Stimulated activated memory B cell treated with anti-CD40 and anti-IgM and Interleukin-4, amounts not matched to agents 10 μg/mL and 1 μg/mL and 100 μg/mL, for 72 hours (primary cell): ENCODE data around the gene TOR1AIP1.

Source experiments
- ATAC-seq: fragments of 150-1000 bp; cut with Tn5 transposase; 2 replicates; pipeline ENCODE4 v1.10.0; 2021
- H3K27ac Mint-ChIP-seq: one replicate; pipeline ENCODE4 v1.8.0; 2022; ENCODE audit warnings: mild to moderate bottlenecking, mixed read lengths
- H3K27me3 Mint-ChIP-seq: one replicate; pipeline ENCODE4 v1.8.0; 2022; ENCODE audit warnings: mixed read lengths
- H3K36me3 Mint-ChIP-seq: one replicate; pipeline ENCODE4 v1.8.0; 2022; ENCODE audit warnings: mixed read lengths
- H3K4me1 Mint-ChIP-seq: one replicate; pipeline ENCODE4 v1.8.0; 2022; ENCODE audit warnings: mixed read lengths
- H3K4me3 Mint-ChIP-seq: one replicate; pipeline ENCODE4 v1.8.0; 2022; ENCODE audit warnings: mild to moderate bottlenecking, moderate library complexity, mixed read lengths
- H3K9me3 Mint-ChIP-seq: one replicate; pipeline ENCODE4 v1.8.0; 2022; ENCODE audit warnings: mixed read lengths

The TOR1AIP1 gene

DNA sequence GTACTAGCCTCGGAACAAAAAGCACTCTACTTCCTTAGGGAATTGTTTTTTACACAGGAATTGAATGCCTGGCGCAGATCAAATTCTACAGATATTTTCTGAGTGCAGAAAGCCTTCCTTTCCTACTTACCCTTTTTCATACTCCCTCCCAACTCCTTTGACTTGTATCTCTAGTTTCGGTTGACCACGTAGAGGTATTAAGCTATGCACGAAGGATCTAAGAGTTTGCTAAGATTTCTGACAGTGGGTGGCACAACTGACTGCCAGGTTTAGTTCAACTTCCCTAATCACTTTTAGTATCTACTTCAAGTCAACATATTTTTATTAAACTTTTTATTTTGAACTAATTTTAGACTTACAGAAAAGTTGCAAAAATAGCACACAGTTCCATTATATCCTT lies 9.5 kb upstream of the TOR1AIP1 start:
- Mint-ChIP-seq H3K36me3 (peaks cover 10% of the 10 kb centered on the region), H3K27me3 (no peaks in the 10 kb centered on the region), H3K9me3 (no peaks in the 10 kb centered on the region), H3K27ac (peak overlapping the region; percentile 27), H3K4me1 (peaks cover 43% of the 10 kb centered on the region), H3K4me3 (no peak overlapping the region)
- ATAC-seq: no peak

DNA sequence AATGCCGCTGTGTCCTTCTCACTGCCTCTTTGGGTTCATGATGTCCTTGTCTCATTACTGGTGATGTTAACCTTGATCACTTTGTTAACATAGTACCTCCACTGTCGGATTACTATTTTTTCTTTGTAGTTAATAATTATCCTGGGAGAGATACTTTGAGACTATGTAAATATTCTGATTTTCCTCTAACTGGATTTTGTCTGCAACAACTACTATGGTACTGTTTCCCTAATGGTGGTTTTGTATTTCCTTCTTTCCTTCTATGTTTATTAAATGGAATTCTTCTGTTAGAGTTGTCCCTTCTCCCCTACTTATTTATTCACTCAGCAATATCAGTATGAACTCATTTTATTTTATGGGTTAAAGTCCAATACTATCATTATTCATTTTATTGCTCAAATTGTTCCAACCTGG lies 8.6 kb upstream of the TOR1AIP1 start:
- H3K9me3 Mint-ChIP-seq: no peaks in the 10 kb centered on the region
- H3K36me3 Mint-ChIP-seq: peaks cover 10% of the 10 kb centered on the region
- no peak for ATAC-seq
- no peak overlapping the region for H3K4me3 Mint-ChIP-seq
- H3K27me3 Mint-ChIP-seq: no peaks in the 10 kb centered on the region
- peaks cover 43% of the 10 kb centered on the region for H3K4me1 Mint-ChIP-seq
- H3K27ac Mint-ChIP-seq: no peak overlapping the region

- Mint-ChIP-seq H3K4me1 (peaks cover 49% of the 10 kb centered on the region), H3K27me3 (no peaks in the 10 kb centered on the region), H3K36me3 (peaks cover 10% of the 10 kb centered on the region), H3K27ac (no peak overlapping the region), H3K4me3 (no peak overlapping the region), H3K9me3 (no peaks in the 10 kb centered on the region)
- ATAC-seq: no peak
These were observed 6.3 kb upstream of the TOR1AIP1 start for GRCh38 chr1:179875596-179876299.

GRCh38 chr1:179876300-179876715 lies 5.8 kb upstream of the TOR1AIP1 start:
- H3K4me1 Mint-ChIP-seq: peaks cover 50% of the 10 kb centered on the region
- H3K36me3 Mint-ChIP-seq: peaks cover 10% of the 10 kb centered on the region
- H3K27me3 Mint-ChIP-seq: no peaks in the 10 kb centered on the region
- H3K27ac Mint-ChIP-seq: peak overlapping the region; percentile 73
- no peaks in the 10 kb centered on the region for H3K9me3 Mint-ChIP-seq
- no peak for ATAC-seq
- H3K4me3 Mint-ChIP-seq: peak overlapping the region; percentile 58

DNA sequence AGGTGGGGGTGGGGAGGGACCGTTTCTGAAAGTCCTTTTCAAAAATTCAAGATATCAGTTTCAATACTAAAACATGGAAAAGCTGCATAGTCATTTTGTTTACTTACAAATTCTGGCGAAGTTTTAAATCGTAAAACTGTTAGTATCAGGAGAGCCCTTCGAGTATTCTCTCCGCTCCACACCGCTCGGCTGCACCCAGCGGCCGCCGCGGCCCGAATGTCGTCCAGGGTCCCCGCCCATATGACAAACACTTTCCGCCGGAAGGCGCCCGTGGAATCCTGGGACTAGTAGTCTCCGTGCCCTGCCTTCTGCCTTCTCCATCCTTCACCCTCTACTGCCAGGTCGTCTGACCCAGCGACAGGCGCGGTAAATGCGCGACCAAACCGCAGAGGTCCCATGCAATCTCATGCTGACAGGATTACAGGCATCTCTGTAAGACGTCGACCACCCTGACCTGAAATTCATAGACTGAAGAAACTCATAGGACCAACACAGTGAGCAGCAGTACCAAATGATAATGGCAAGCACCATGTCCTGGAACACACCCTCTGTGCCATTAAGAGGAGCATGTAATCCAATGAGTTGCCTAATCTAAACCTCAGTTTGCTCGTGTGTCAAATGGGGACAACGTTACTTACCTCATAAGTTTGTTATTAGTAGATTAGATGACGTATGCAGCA lies 4.4 kb upstream of the TOR1AIP1 start, which contains the start of gene TOR1AIP2:
TOR1AIP2 (minus strand) TSS at position 218 of the 680 bp plus-strand sequence. CDS start 25,138 bp downstream, outside the sequence.
- Mint-ChIP-seq H3K27ac (peak within 1 kb of the TSS; percentile 73), H3K36me3 (peaks cover 10% of the 10 kb centered on the region), H3K9me3 (no peaks in the 10 kb centered on the region), H3K27me3 (no peaks in the 10 kb centered on the region), H3K4me1 (peaks cover 40% of the 10 kb centered on the region), H3K4me3 (peak within 1 kb of the TSS; percentile 89)
- ATAC-seq: peak; percentile 81

GRCh38 chr1:179879797-179880196 lies 2.3 kb upstream of the TOR1AIP1 start:
- no peak overlapping the region for H3K4me3 Mint-ChIP-seq
- no peaks in the 10 kb centered on the region for H3K27me3 Mint-ChIP-seq
- no peaks in the 10 kb centered on the region for H3K9me3 Mint-ChIP-seq
- H3K36me3 Mint-ChIP-seq: peaks cover 4% of the 10 kb centered on the region
- ATAC-seq: no peak
- no peak overlapping the region for H3K27ac Mint-ChIP-seq
- peaks cover 36% of the 10 kb centered on the region for H3K4me1 Mint-ChIP-seq

GRCh38 chr1:179881642-179882252 lies 338 bp upstream of the TOR1AIP1 start:
- ATAC-seq: no peak

GRCh38 chr1:179883040-179883744 lies 1.1 kb downstream of the TOR1AIP1 start:
- H3K4me3 Mint-ChIP-seq: peak overlapping the region; percentile 86
- H3K4me1 Mint-ChIP-seq: peaks cover 46% of the 10 kb centered on the region
- peak overlapping the region; percentile 98 for H3K27ac Mint-ChIP-seq
- no peaks in the 10 kb centered on the region for H3K9me3 Mint-ChIP-seq
- peak; percentile 58 for ATAC-seq
- peaks cover 14% of the 10 kb centered on the region for H3K36me3 Mint-ChIP-seq
- H3K27me3 Mint-ChIP-seq: no peaks in the 10 kb centered on the region

More at GRCh38 chr1:179881642-179882252, 338 bp upstream of the TOR1AIP1 start:
- H3K27ac Mint-ChIP-seq: peak overlapping the region; percentile 98
- no peaks in the 10 kb centered on the region for H3K9me3 Mint-ChIP-seq
- peaks cover 8% of the 10 kb centered on the region for H3K36me3 Mint-ChIP-seq
- H3K4me1 Mint-ChIP-seq: peaks cover 38% of the 10 kb centered on the region
- H3K27me3 Mint-ChIP-seq: no peaks in the 10 kb centered on the region
- peak overlapping the region; percentile 86 for H3K4me3 Mint-ChIP-seq

GRCh38 chr1:179883745-179884138 lies 1.7 kb downstream of the TOR1AIP1 start:
- peak; percentile 17 for ATAC-seq
- H3K27me3 Mint-ChIP-seq: no peaks in the 10 kb centered on the region
- peak overlapping the region; percentile 98 for H3K27ac Mint-ChIP-seq
- H3K9me3 Mint-ChIP-seq: no peaks in the 10 kb centered on the region
- H3K36me3 Mint-ChIP-seq: peaks cover 14% of the 10 kb centered on the region
- peaks cover 44% of the 10 kb centered on the region for H3K4me1 Mint-ChIP-seq
- peak overlapping the region; percentile 86 for H3K4me3 Mint-ChIP-seq

DNA sequence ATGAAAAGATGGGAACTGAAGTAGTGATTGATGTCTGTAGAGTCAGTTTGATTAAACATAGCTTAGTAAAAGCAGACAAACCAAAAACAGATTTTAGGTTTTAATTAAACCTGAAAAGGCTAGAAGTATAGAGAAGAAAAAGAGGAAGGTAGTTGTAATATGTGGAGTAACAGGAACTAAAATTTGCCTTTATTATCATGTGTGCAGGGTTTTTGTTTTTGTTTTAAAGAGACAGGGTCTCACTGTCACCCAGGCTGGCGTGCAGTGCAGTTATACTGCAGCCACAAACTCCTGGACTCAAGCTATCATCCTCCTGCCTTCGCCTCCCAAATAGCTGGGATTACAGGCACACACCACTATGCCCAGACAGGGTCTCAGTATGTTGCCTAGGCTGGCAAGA lies 6.0 kb downstream of the TOR1AIP1 start:
- no peaks in the 10 kb centered on the region for H3K9me3 Mint-ChIP-seq
- peak overlapping the region; percentile 69 for H3K4me3 Mint-ChIP-seq
- H3K36me3 Mint-ChIP-seq: peaks cover 14% of the 10 kb centered on the region
- ATAC-seq: peak; percentile 60
- peaks cover 33% of the 10 kb centered on the region for H3K4me1 Mint-ChIP-seq
- H3K27ac Mint-ChIP-seq: peak overlapping the region; percentile 84
- no peaks in the 10 kb centered on the region for H3K27me3 Mint-ChIP-seq

GRCh38 chr1:179889589-179889988 lies 7.5 kb downstream of the TOR1AIP1 start:
- no peak overlapping the region for H3K4me3 Mint-ChIP-seq
- no peaks in the 10 kb centered on the region for H3K9me3 Mint-ChIP-seq
- peaks cover 26% of the 10 kb centered on the region for H3K4me1 Mint-ChIP-seq
- peaks cover 11% of the 10 kb centered on the region for H3K36me3 Mint-ChIP-seq
- no peak for ATAC-seq
- no peaks in the 10 kb centered on the region for H3K27me3 Mint-ChIP-seq
- no peak overlapping the region for H3K27ac Mint-ChIP-seq

- ATAC-seq: no peak
- Mint-ChIP-seq H3K27me3 (no peaks in the 10 kb centered on the region), H3K27ac (no peak overlapping the region), H3K4me3 (no peak overlapping the region), H3K36me3 (peaks cover 39% of the 10 kb centered on the region), H3K4me1 (no peaks in the 10 kb centered on the region), H3K9me3 (no peaks in the 10 kb centered on the region)
These were observed 28.8 kb downstream of the TOR1AIP1 start for GRCh38 chr1:179910934-179911333.

DNA sequence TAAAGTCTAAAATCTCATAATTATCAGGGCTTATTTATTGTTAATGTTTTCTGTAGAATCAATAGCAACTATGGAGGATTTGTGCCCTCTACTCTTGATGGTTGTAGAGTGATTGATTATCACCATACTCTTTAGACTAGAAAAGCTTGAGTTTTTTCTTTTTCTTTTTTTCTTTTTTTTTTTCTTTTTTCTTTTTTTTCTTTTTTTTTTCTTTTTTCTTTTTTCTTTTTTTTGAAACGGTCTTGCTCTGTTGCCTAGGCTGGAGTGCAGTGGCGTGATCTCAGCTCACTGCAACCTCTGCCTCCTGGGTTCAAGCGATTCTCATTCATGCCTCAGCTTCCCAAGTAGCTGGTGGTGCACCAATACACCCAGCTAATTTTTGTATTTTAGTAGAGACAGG lies 29.7 kb downstream of the TOR1AIP1 start:
- Mint-ChIP-seq H3K4me1 (no peaks in the 10 kb centered on the region), H3K27ac (no peak overlapping the region), H3K27me3 (no peaks in the 10 kb centered on the region), H3K9me3 (no peaks in the 10 kb centered on the region), H3K4me3 (no peak overlapping the region), H3K36me3 (peaks cover 39% of the 10 kb centered on the region)
- no peak for ATAC-seq

- no peak overlapping the region for H3K4me3 Mint-ChIP-seq
- H3K9me3 Mint-ChIP-seq: no peaks in the 10 kb centered on the region
- peaks cover 3% of the 10 kb centered on the region for H3K4me1 Mint-ChIP-seq
- no peak overlapping the region for H3K27ac Mint-ChIP-seq
- no peaks in the 10 kb centered on the region for H3K27me3 Mint-ChIP-seq
- ATAC-seq: no peak
- H3K36me3 Mint-ChIP-seq: peaks cover 39% of the 10 kb centered on the region
These were observed 35.7 kb downstream of the TOR1AIP1 start for GRCh38 chr1:179917601-179918429.
